ENCODE data around the gene CEP152.

GRCh38 chr15:48717458-48717857, 93.4 kb downstream of the CEP152 start:
- TF ChIP-seq CTCF (conservative IDR thresholded peaks at IDR 0.05) (no peak), EZH2 (IDR thresholded peaks at IDR 0.05; ENCODE audit: low read depth) (no peak)

All from PC-9 (cell line).